Activated CD4-positive, alpha-beta T cell treated with anti-CD3 and anti-CD28 coated beads, Interleukin-2, amount 50 U/mL, for 1 hour (primary cell): ENCODE measurements around the gene KRT26.

Experiments
- DNase-seq: peaks from one replicate; pipeline ENCODE4 v3.0.0-alpha.2; 2020

The KRT26 gene

GRCh38 chr17:40722241-40722640 is 49.8 kb downstream of the KRT26 start:
- DNase-seq, result no peak

GRCh38 chr17:40720899-40721298 is 51.1 kb downstream of the KRT26 start:
- no peak for DNase-seq

- DNase-seq, result no peak
Observed at GRCh38 chr17:40718930-40719329, 53.1 kb downstream of the KRT26 start.

GRCh38 chr17:40717776-40718175 is 54.2 kb downstream of the KRT26 start:
- no peak for DNase-seq
